ENCODE measurements around the gene ARID3A.

GRCh38 chr19:993831-994393 is 68.1 kb downstream of the ARID3A start:
- TF ChIP-seq RFX5 (IDR thresholded peaks at IDR 0.05; ENCODE audit: borderline replicate concordance, low read depth, low read length) (no peak), POLR2A (IDR thresholded peaks at IDR 0.05; ENCODE audit: control extremely low read depth in 1 of 2, low read depth in 2 of 2, low read length in 2 of 2) (no peak), KDM5A (IDR thresholded peaks at IDR 0.05; ENCODE audit: low read length) (no peak), RNF2 (IDR thresholded peaks at IDR 0.05; ENCODE audit: borderline replicate concordance, low read depth, low read length, missing control alignments, poor library complexity, severe bottlenecking) (no peak), BACH1 (IDR thresholded peaks at IDR 0.05; ENCODE audit: low read length) (no peak), EZH2 (IDR thresholded peaks at IDR 0.05; ENCODE audit: low read depth, low read length, severe bottlenecking) (no peak)
